HG03439 (cell line): ENCODE results near the gene DISP2.
A peak's percentile ranks its signal among the peaks of the same experiment; 100 is the strongest.

Experiments
- ATAC-seq: cut with Tn5 transposase; IDR thresholded peaks from one replicate; pipeline ENCODE4 v1.9.1; 2021; ENCODE audit warnings: mild to moderate bottlenecking, moderate library complexity; ENCODE audit not compliant: unreplicated experiment

DISP2 gene

DNA sequence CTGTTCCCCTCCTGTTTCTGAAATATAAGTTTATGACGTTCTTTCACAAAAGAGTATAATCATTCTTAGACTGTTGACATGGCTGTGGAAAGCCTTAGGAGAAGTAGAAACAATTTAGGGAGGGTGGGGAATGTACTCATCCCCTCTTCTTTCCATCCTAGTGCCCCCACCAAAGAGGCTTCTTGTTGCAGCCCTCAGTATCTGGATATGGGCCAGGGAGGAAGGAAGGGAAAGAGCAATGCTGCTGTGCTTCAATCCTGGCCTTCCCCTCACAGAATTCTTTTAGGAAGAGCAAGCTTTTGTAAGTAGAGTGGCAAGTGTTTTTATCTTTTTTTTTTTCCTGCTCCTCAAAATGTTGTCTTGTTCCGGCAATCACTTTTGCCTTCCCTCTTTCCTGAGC, 32.8 kb upstream of the DISP2 start:
- no peak for ATAC-seq

DNA sequence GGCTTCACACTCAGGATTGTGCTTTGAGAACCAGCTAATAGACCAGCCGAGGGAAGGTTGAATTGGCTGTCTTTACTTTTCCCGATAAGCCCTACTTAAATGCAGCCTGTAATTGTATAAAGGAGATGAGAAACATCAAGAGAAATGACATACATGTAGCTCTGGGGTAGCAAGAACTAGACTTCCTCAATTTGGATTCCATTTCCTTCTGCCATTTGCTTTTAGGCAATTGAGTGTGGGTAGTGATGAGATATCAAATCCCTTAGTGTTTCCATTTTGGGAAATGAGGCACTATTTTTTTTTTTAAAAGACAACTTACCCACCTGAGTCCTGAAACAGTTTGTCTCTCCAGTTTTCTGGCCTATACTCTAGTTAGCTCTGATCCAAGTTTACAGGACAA, 32.3 kb upstream of the DISP2 start:
- no peak for ATAC-seq

- no peak for ATAC-seq
These were observed 30.6 kb upstream of the DISP2 start for GRCh38 chr15:40327457-40327856.

- ATAC-seq: no peak
These were observed 29.8 kb upstream of the DISP2 start for GRCh38 chr15:40328176-40328575.

- ATAC-seq: no peak
These were observed 29.3 kb upstream of the DISP2 start for GRCh38 chr15:40328751-40329150.

- no peak for ATAC-seq
These were observed 28.2 kb upstream of the DISP2 start for GRCh38 chr15:40329804-40330203.

DNA sequence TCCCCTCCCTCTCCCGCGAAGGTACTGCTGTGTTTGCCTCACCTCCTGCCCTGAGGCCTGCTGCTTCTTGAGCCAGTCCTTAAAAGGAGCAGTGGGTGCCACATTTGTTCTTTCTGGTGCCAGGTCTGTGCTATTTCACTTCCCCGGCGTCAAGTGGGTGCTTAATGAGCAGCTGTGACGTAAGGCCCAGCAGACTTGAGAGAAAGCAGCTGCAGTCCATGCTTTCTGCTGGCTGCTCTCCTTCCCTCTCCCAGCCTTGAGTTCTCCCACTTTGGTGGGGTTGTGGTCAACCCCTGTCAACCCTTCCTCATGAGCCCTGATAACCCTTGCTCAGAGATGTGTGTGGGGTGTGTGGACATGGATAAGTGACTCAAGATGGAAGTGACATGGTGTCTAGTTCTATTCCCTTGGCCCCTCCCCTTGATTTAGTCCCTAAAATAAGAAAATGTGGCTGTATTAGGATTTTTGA, 27.6 kb upstream of the DISP2 start:
- ATAC-seq: no peak

GRCh38 chr15:40331026-40331425, 27.0 kb upstream of the DISP2 start:
- no peak for ATAC-seq

- ATAC-seq: no peak
These were observed 26.4 kb upstream of the DISP2 start for GRCh38 chr15:40331637-40332036.

DNA sequence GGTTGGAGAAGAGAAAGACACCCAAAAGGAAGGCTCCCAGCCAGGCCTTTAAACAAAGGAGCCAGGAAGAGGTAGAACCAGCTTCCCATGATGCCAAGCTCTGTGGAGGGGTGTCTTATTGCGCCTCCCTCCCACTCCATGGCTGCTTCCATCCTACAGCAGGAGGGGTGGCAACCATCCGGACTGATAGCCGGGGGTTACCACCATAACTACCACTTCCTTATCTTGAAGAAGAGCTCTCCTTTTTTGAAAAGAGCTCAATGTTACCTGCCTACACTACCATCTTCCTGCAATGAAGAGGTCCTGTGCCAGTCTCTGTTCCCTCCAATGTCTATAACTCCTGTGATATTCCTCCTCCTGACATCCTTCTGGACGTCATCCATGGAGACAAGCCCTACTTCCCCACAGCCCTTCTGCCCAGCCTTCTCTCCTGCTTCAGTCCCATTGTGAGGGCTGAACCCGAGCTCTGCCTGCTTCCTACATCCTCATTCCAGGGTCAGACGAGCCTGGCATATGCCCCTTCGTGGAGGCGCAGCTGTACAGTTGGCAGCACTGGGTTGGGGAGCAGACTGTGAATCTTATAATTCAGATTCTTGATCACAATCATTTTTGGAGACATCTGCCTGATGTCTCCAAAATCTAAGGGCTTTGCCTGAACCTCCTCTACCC, 25.8 kb upstream of the DISP2 start:
- no peak for ATAC-seq

DNA sequence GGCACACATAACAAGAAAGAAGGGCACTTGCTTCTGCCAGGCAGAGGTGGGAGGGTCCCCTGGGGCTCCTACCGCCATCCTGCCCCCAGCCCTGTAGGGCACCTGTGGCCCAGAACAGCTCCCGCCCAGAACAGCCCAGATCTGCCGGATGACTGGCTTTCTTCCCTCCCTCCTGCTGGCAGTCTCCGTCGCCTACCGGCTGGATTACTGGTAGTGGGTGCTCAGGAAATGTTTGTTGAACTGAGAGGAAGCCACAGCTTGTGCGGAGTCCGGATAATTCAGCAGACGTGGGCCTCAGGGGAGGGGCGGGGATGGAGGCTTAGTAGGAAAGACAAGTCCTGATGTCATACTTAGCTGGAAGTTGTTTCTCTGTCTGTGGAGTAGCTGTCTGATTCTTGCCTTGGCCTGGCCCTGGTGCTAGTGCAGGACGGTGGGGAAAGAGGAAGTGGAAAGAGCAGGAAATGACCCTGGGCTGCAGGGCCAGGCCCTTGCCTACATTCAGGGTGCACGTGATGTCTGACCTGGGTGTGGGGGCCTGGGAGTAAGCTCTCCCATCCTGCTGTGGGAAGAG, 24.0 kb upstream of the DISP2 start:
- ATAC-seq: no peak

DNA sequence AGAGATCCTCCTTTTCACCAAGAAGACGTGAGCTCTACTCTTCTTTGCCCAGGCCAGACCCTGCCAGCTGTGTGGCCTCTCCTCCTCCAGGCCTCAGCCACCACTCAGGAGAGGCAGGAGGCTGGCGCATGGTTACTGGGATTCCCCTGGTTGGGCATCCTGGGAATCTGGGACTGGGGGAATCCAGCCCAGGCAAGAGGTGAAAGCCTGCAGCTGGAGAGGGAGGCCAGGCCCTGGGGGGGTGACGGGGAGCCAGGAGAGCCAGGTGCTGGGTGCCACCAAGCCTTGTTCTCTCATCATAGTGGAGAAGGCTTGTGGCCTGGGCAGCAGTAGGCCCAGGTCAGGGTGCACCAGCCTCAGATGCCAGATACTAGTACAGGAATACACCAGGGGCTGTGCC, 23.5 kb upstream of the DISP2 start:
- no peak for ATAC-seq

- no peak for ATAC-seq
These were observed 22.9 kb upstream of the DISP2 start for GRCh38 chr15:40334941-40335795.

GRCh38 chr15:40335938-40336743, 21.9 kb upstream of the DISP2 start:
- no peak for ATAC-seq

DNA sequence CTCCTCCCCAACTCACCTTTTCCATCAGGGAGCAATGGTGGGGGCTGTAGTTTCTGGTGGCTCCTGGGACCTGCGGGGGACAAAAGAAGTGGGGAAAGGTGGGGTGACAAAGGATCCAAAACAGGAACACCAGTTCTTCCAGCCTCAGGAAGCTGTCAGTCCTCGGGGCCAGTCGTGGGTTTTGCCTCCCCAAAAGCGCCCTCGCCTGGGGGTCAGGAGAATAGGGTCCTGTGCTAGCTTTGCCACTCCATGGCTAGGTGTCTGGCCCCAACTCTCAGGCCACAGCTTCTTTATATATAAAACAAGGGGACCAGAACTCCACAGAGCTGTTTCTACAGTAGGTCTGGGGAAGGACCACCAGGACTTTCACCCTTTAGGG, 21.3 kb upstream of the DISP2 start:
- ATAC-seq: no peak

DNA sequence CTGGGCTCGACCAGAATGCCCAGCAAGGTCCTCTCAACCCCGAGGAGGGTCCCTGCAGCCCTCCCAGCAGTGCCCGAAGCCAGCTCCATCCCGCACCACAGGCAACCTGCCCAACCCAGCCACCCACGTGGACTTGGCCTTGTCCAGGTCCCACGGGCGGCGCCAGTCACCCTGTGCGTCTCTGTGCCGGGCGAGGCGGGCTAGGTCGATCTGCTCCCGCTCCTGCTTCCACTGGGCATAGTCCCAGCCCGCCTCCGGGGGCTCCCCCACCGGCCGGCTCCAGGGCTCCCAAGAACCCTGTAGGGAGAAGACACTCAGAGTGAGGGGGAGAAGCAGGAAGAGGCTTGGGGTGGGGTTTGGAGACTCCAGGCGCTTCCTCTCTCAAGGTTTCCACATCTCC, 20.4 kb upstream of the DISP2 start:
- ATAC-seq: no peak

GRCh38 chr15:40338041-40338657, 19.9 kb upstream of the DISP2 start:
- ATAC-seq: peak; percentile 50

DNA sequence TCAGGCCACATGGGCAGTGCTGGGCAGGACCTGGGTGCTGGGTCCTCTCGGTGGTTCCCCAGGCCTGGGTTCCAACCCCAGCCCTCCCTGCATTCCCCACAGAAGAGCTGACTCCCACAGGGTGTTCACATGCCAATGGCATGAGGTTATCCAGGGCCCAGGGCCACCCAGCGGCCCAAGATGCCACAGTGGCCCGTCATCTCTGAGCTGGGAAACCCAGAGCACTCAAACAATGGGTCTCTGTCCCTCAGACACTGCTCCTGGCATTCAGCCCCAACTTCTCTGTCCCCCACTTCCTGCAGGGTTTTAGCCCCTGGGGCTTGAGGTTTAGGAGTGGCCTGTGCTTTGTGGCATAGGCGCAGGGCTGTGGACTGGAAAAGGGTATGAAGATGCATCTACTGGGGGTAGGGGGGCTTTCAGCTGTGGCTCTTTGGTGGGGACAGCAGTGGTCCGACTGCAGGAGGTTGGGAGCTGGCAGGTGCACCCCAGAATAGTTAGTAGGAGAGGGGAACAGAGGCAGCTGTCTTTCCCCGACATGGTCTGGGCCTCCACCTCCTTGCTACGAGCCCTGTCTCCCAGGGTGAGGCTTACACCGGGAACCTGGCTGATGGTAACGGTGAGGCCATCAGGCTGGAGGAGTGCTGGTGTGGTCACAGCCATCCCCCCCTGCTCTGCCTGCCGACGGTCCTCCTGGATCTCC, 18.9 kb upstream of the DISP2 start:
- no peak for ATAC-seq

DNA sequence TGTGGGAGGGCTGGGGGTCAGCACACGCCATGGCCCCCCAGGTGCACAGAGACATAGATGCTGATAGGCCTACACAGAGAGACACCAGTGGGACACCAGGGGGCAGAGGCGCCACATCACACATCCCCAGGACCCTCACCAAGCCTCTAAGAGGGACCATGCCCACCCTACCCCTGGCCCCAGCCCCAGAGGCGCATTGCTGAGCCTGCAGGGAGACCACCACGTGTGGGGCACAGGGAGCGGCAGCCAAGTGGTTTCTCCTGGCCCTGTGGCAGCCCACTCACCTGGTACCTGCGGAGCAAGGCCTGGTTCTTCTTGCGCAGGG, 18.4 kb upstream of the DISP2 start:
- ATAC-seq: no peak

DNA sequence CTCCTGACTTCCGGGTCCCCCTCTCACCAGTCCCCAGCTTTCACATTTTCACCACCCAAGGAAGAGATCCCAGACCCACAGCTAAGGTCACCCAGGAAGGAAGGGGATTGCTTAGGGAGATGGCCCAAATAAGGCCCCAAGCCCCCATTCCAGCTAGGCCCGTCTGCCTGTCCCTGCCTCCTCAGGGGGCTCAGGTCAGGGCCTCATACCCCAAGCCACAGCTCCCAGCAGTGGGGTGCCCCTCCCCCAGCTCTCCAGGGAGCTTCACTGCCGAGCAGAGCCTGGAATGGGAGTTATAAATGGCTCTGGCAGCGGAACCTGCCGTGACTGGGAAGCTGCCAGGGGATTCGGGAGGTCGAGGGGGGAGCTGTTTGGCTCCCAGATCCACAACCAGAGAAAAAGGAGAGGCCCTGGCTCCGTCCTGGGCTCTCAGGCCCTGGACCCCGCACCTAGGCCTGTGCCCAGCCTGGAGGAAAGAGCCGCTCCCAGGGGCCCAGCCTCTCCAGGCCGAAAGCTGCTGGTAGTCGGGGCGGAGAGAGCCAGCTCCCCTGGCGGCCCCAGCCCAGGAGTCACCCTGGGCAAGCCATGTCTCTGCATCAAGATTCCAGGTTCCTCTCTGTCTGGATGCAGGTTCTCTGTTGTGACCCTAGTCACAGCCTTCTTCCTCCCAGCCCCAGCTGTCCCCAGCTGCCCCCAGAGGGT, 17.8 kb upstream of the DISP2 start:
- no peak for ATAC-seq
